Neural cell (in vitro differentiated cells): ENCODE measurements around the gene ATP9B.

ENCODE experiments used
- CTCF ChIP-seq: fragments of 450-650 bp; IDR thresholded peaks from 2 replicates; pipeline ENCODE4 v1.5.1; 2014; ENCODE audit warnings: antibody characterized with exemption, mild to moderate bottlenecking, moderate library complexity; ENCODE audit not compliant: poor library complexity, severe bottlenecking
- EP300 ChIP-seq: fragments of 450-650 bp; conservative IDR thresholded peaks from 2 replicates; pipeline ENCODE4 v1.6.1; 2014; ENCODE audit warnings: antibody characterized with exemption, mild to moderate bottlenecking, moderate library complexity; ENCODE audit not compliant: poor library complexity, severe bottlenecking
- EZH2 ChIP-seq: fragments of 200-600, 300-800 bp; shearing (Covaris generic), sonication (generic); IDR thresholded peaks from 2 replicates; pipeline ENCODE4 v1.6.1; 2014; ENCODE audit warnings: antibody characterized with exemption, low read length, borderline replicate concordance, mild to moderate bottlenecking; ENCODE audit not compliant: insufficient read depth, poor library complexity, severe bottlenecking
- POLR2AphosphoS5 ChIP-seq: IDR thresholded peaks from 2 replicates; pipeline ENCODE4 v1.6.1; 2012
- REST ChIP-seq: IDR thresholded peaks from 2 replicates; pipeline ENCODE4 v1.6.1; 2012; ENCODE audit warnings: borderline replicate concordance

GRCh38 chr18:79382681-79383387 lies 313.6 kb downstream of the ATP9B start:
- TF ChIP-seq CTCF (no peak), POLR2AphosphoS5 (no peak), EZH2 (no peak), REST (no peak), EP300 (no peak)
